Nasal cavity respiratory epithelium epithelial cell of viscerocranial mucosa (primary cell): ENCODE results near the gene SMIM27. TPM values are rescaled to one million over a fixed set of nuclear protein-coding genes. Genes with fewer than 3 reads are reported as not detected.

ENCODE experiments used
- total RNA-seq: library from RNA; depleted of rRNA; stranded (reverse); fragments of >200 nt; gene quantifications from 2 replicates; pipeline ENCODE4 v1.2.3, GENCODE V29; 2014

Gene SMIM27
- 1.4 and 1.6 TPM in 2 replicates for total RNA-seq

DNA sequence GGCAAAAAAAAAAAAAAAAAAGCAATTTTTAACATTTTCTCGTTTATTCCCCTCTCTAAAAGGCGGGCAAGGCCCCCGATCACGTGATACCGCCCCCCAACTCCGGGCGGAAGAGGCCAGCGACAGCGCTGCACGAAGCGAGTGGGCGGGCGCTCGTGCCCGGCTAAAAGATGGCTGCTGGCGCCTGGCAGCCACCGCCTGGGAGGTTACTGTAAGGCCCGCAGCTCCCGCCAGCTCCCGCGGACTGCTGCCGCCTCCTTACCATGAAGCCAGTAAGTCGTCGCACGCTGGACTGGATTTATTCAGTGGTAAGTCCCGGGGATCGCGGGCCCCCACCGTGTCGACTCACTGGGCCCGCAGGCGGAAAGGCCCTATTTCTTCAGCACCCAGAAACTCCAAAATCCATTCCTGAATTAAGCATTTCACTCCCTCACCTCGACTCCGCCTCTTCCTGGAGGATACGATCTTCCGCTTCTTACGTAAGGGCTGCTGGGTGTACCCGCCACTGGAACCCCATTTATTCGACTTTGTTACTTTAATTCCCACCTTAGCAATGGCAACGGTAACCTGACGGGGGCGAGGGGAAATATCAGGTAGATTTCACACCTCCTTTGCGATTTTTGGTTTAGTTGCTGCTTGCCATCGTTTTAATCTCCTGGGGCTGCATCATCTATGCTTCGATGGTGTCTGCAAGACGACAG is at the start of gene SMIM27, which contains the start of gene TOPORS:
SMIM27 (plus strand) TSS at position 156 of the 701 bp plus-strand sequence; CDS start at position 264, 108 bp downstream.
TOPORS (minus strand) TSS at position 415 of the 701 bp plus-strand sequence; CDS start at position 265, 150 bp downstream.

GRCh38 chr9:32526041-32526706 is 26.0 kb upstream of the SMIM27 start, which contains the start of gene RIGI:
TSS of gene RIGI (minus strand) at chr9:32526196. CDS start at chr9:32526166, 30 bp downstream.

DNA sequence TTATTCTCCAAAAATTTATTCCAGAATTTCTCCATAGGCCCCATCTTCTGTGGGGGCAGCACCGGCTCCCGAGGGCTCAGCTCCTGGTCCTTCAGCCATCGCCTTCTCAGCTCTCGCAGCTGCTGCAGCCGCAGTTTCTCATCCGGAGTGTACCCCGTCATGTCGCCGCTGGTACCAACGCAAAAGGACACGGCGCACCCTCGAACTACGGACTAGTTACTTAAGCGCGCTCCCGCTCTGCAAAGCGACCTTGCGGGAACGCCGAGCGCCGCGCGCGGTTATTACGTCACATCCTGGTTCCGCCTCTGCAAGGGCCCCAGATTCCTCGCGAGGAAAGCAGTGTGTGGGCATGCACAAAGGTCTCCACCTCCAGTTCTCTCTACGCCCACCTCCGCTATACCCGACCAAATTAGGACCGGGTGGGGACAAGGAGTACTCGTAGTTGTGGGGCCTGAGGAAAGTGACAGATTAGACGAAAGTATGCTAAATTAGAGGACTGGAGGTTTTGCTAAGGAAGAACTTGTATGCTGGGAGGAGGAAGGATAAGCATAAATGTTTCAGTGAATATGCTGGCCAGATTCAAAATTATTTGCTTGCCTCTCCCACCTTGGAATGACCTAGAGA is 20.9 kb downstream of the SMIM27 start, which contains the start of gene NDUFB6:
NDUFB6 (minus strand) TSS at position 260 of the 624 bp plus-strand sequence; CDS start at position 161, 99 bp downstream.

Other genes starting within 250 kb of the SMIM27 start
- gene ACO1, start 167.7 kb upstream of the SMIM27 start, total RNA-seq, result 13.3 and 41.6 TPM in 2 replicates
- gene RIGI, start 26.1 kb upstream of the SMIM27 start, total RNA-seq, result 6.5 TPM in 2 replicates
- 42.6 and 55.4 TPM in 2 replicates for gene TOPORS, start 259 bp downstream of the SMIM27 start, total RNA-seq
- 14.3 and 14.7 TPM in 2 replicates for gene NDUFB6, start 20.8 kb downstream of the SMIM27 start, total RNA-seq
- gene TAF1L, start 83.3 kb downstream of the SMIM27 start, total RNA-seq, result under 0.01 TPM in 2 replicates
- gene TMEM215, start 231.2 kb downstream of the SMIM27 start, total RNA-seq, result not detected in 2 replicates